GM12873 (cell line): ENCODE measurements around the gene TUBAL3.

Experiments used
- TF ChIP-seq, protein P1 (sequence below): IDR thresholded peaks from 2 replicates; pipeline ENCODE4 v1.5.1; 2012; ENCODE audit warnings: low read depth, mild to moderate bottlenecking, moderate library complexity, low read length, control low read depth; ENCODE audit not compliant: insufficient read depth; ENCODE audit errors: missing control alignments

Gene TUBAL3

DNA sequence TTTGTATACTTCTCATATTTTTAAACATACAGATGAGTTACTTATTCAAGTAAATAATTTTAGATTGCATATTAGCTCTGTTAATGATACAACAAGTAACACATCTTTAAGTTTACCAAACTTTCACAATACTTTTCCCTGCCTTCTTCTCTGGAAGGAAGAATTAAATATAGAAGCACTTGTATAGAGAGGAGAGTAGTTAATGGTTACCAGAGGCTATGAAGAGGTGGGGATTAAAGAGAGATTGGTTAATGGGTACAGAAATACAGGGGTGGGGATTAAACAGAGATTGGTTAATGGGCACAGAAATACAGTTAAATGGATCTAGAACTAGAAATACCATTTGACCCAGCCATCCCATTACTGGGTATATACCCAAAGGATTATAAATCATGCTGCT, 59.9 kb downstream of the TUBAL3 start:
- TF ChIP-seq, protein P1, sequence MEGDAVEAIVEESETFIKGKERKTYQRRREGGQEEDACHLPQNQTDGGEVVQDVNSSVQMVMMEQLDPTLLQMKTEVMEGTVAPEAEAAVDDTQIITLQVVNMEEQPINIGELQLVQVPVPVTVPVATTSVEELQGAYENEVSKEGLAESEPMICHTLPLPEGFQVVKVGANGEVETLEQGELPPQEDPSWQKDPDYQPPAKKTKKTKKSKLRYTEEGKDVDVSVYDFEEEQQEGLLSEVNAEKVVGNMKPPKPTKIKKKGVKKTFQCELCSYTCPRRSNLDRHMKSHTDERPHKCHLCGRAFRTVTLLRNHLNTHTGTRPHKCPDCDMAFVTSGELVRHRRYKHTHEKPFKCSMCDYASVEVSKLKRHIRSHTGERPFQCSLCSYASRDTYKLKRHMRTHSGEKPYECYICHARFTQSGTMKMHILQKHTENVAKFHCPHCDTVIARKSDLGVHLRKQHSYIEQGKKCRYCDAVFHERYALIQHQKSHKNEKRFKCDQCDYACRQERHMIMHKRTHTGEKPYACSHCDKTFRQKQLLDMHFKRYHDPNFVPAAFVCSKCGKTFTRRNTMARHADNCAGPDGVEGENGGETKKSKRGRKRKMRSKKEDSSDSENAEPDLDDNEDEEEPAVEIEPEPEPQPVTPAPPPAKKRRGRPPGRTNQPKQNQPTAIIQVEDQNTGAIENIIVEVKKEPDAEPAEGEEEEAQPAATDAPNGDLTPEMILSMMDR, result no peak

DNA sequence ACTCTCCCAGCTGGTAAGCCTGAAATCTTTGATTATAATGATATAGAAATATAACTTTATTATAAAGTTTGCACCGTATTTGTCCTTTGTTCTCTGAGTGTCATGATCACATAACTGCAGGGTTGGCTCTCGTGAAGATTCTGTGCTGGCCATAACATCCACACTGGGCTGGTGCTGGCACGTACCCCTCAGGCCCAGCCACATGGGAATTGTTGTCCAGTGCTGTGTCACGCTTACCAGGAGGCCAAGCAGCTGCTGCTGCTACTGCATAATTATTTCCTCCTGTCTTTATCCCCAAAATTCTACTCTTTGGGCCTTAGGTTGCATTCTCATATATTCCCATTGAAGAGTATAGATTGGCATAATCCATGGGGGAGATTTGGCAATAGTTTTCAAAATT, 60.6 kb downstream of the TUBAL3 start:
- TF ChIP-seq, protein P1, result no peak

DNA sequence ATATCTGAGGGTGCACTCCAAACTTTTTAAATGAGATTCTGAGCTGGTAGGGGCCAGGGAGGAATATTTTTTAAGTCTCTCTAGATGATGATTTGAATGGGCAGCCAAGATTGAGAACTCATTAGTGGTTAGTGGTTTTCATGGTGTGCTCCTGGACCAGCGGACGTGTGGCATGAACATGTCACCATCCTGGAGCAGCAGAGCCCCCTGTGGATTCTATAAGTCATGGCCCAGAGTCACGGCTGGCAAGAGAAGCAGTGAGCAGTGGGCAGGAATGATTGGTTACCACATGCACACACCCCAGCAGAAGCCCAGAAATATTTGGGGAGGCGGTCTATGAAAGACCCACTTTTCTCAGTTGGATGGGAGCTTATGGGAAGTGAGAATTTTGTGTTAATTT, 61.1 kb downstream of the TUBAL3 start:
- TF ChIP-seq, protein P1, result peak; percentile 19
